ENCODE measurements around the gene POU6F2.

- TF ChIP-seq CTCF (IDR thresholded peaks at IDR 0.05 in 4 of 5, conservative IDR thresholded peaks at IDR 0.05 in 1 of 5), result no peak
- no peak for TF ChIP-seq POLR2A (IDR thresholded peaks at IDR 0.05)
Measured at GRCh38 chr7:39212876-39213275, 235.2 kb downstream of the POU6F2 start.
